Gastrocnemius medialis (tissue), 4 donors: Measurements from ENCODE around the gene CCDC187. TPM values are rescaled to one million over a fixed set of nuclear protein-coding genes. Genes with fewer than 3 reads are reported as not detected.

ENCODE experiments used
- ATAC-seq, 2 donors: fragments of 150-250 bp; one replicate each; pipeline ENCODE4 v1.9.1; 2016
- DNase-seq, 2 donors: peaks; one replicate each; pipeline ENCODE4 v3.0.0-alpha.2; 2019
- H3K27ac ChIP-seq, 4 donors: fragments of 200-600 bp; sonication (generic); 1 replicate in 1 of 4; 2 replicates in 3 of 4; pipeline ENCODE4 v1.5.1; 2016 to 2018; ENCODE audit warnings: mild to moderate bottlenecking in 2 of 4, moderate library complexity in 1 of 4
- H3K27me3 ChIP-seq, 3 donors: fragments of 200-600 bp; sonication (generic) in 2 of 3; 1 replicate in 1 of 3; 2 replicates in 2 of 3; pipeline versions ENCODE4 v1.5.1 to v1.6.0; 2016 to 2019; ENCODE audit warnings: mild to moderate bottlenecking in 1 of 3, moderate library complexity in 1 of 3
- H3K36me3 ChIP-seq, 2 donors: fragments of 200-600 bp; sonication (generic) in 1 of 2; one replicate each; pipeline ENCODE4 v1.5.1; 2017 to 2018
- H3K4me1 ChIP-seq, 2 donors: fragments of 200-600 bp; sonication (generic) in 1 of 2; one replicate each; pipeline ENCODE4 v1.5.1; 2016 to 2017; ENCODE audit warnings: mild to moderate bottlenecking in 2 of 2
- H3K4me3 ChIP-seq, 4 donors: fragments of 200-600 bp; sonication (generic) in 3 of 4; 1 replicate in 1 of 4; 2 replicates in 3 of 4; pipeline ENCODE4 v1.5.1; 2016 to 2019; ENCODE audit warnings: mild to moderate bottlenecking in 2 of 4
- H3K9me3 ChIP-seq, 3 donors: fragments of 200-600 bp; sonication (generic) in 2 of 3; 1 replicate in 1 of 3; 2 replicates in 2 of 3; pipeline ENCODE4 v1.5.1; 2016 to 2019
- CTCF ChIP-seq, 5 experiments: fragments of 450-650 bp in 3 of 5; fragments of 200-600 bp in 2 of 5; sonication (generic) in 2 of 5; IDR thresholded peaks in 4 of 5; conservative IDR thresholded peaks in 1 of 5; 1 replicate in 4 of 5; 2 replicates in 1 of 5; pipeline ENCODE4 v1.5.1; 2016 to 2019; ENCODE audit warnings: antibody characterized with exemption in 5 of 5, mild to moderate bottlenecking in 3 of 5, moderate library complexity in 3 of 5
- POLR2A ChIP-seq, 2 donors: fragments of 450-650 bp; IDR thresholded peaks; one replicate each; pipeline ENCODE4 v1.6.1; 2017; ENCODE audit warnings: antibody characterized with exemption in 2 of 2, mild to moderate bottlenecking in 2 of 2, moderate library complexity in 2 of 2
- in situ Hi-C, 4 donors: fragments of 200-750 bp; cut with MboI; loops; one replicate each; pipeline versions ENCODE4 v1.15.0 to v1.8.0; 2017; ENCODE audit warnings: low sequenced_read_pairs in 4 of 4
- intact Hi-C: fragments of 100-400 bp; cut with DNase I; formaldehyde crosslinking; loops from one replicate; pipeline ENCODE4 v1.15.1; 2023; ENCODE audit warnings: low total_unique reads
- total RNA-seq, 4 donors: library from RNA; depleted of rRNA; stranded (reverse); fragments of >200 nt; gene quantifications; one replicate each; pipeline versions ENCODE4 v1.1.0 to v1.2.3, GENCODE V29; 2016

Gene CCDC187
- total RNA-seq, 4 donors from 2014 or later: not detected

- DNase-seq: no peak
- intact Hi-C loops: no loop called here
- H3K27me3 ChIP-seq: peaks cover 0 to 20% (median 5%) of the 10 kb centered on the region in 3 donors
- no peaks in the 10 kb centered on the region for H3K9me3 ChIP-seq
- in situ Hi-C loops: no loop called here
- no peaks in the 10 kb centered on the region for H3K4me1 ChIP-seq
- no peak for ATAC-seq
- no peak overlapping the region for H3K4me3 ChIP-seq
- H3K36me3 ChIP-seq: no peaks in the 10 kb centered on the region
- no peak for TF ChIP-seq POLR2A (IDR thresholded peaks at IDR 0.05)
- no peak for TF ChIP-seq CTCF (IDR thresholded peaks at IDR 0.05 in 4 of 5, conservative IDR thresholded peaks at IDR 0.05 in 1 of 5)
- H3K27ac ChIP-seq: no peak overlapping the region
These were observed 45.7 kb upstream of the CCDC187 start for GRCh38 chr9:136349546-136349945.

GRCh38 chr9:136348691-136349090 lies 44.8 kb upstream of the CCDC187 start:
- ATAC-seq (no peak), DNase-seq (no peak)
- H3K27ac ChIP-seq: no peak overlapping the region
- H3K4me1 ChIP-seq: no peaks in the 10 kb centered on the region
- no peaks in the 10 kb centered on the region for H3K36me3 ChIP-seq
- H3K9me3 ChIP-seq: no peaks in the 10 kb centered on the region
- H3K27me3 ChIP-seq: peaks cover 0 to 20% (median 7%) of the 10 kb centered on the region in 3 donors
- H3K4me3 ChIP-seq: no peak overlapping the region
- intact Hi-C loops: no loop called here
- in situ Hi-C loops: no loop called here
- TF ChIP-seq CTCF (IDR thresholded peaks at IDR 0.05 in 4 of 5, conservative IDR thresholded peaks at IDR 0.05 in 1 of 5) (no peak), POLR2A (IDR thresholded peaks at IDR 0.05) (no peak)

GRCh38 chr9:136347472-136348256 lies 43.8 kb upstream of the CCDC187 start:
- no peak overlapping the region for H3K4me3 ChIP-seq
- peaks cover 7 to 28% (median 7%) of the 10 kb centered on the region in 3 donors for H3K27me3 ChIP-seq
- H3K4me1 ChIP-seq: no peaks in the 10 kb centered on the region
- H3K27ac ChIP-seq: no peak overlapping the region
- DNase-seq (no peak), ATAC-seq (no peak)
- in situ Hi-C loops: no loop called here
- H3K36me3 ChIP-seq: no peaks in the 10 kb centered on the region
- TF ChIP-seq CTCF (IDR thresholded peaks at IDR 0.05 in 4 of 5, conservative IDR thresholded peaks at IDR 0.05 in 1 of 5): no peak
- TF ChIP-seq POLR2A (IDR thresholded peaks at IDR 0.05): no peak
- H3K9me3 ChIP-seq: no peaks in the 10 kb centered on the region
- intact Hi-C loops: no loop called here

- Histone ChIP-seq H3K36me3 (no peaks in the 10 kb centered on the region), H3K9me3 (no peaks in the 10 kb centered on the region), H3K27ac (no peak overlapping the region), H3K4me1 (peaks cover 0 to 5% of the 10 kb centered on the region in 2 donors), H3K27me3 (peaks cover 7 to 33% (median 14%) of the 10 kb centered on the region in 3 donors), H3K4me3 (no peak overlapping the region)
- DNase-seq (no peak), ATAC-seq (no peak)
- intact Hi-C loops (no loop called here), in situ Hi-C loops (no loop called here)
- TF ChIP-seq POLR2A (IDR thresholded peaks at IDR 0.05): no peak
- TF ChIP-seq CTCF (IDR thresholded peaks at IDR 0.05 in 4 of 5, conservative IDR thresholded peaks at IDR 0.05 in 1 of 5): no peak
These were observed 43.1 kb upstream of the CCDC187 start for GRCh38 chr9:136346927-136347465.
